Loucy (cell line): ENCODE measurements around the gene PCDHGB3.
A peak's percentile ranks its signal among the peaks of the same experiment; 100 is the strongest.

Source experiments
- H2AFZ ChIP-seq: fragments of 200-600 bp; sonication (generic); 2 replicates; pipeline ENCODE4 v1.6.0; 2016; ENCODE audit warnings: antibody characterized with exemption, mild to moderate bottlenecking, low read length, moderate library complexity
- H3F3A ChIP-seq: fragments of 200-600 bp; 2 replicates; pipeline ENCODE4 v1.6.0; 2016; ENCODE audit warnings: antibody characterized with exemption, low read depth, mild to moderate bottlenecking
- H3K27me3 ChIP-seq: fragments of 200-600 bp; sonication (generic); 2 replicates; pipeline ENCODE4 v1.6.1; 2014; ENCODE audit warnings: low read length, mild to moderate bottlenecking; ENCODE audit not compliant: insufficient read depth, poor library complexity, severe bottlenecking
- H3K36me3 ChIP-seq: fragments of 200-600 bp; sonication (generic); 2 replicates; pipeline ENCODE4 v1.6.1; 2016; ENCODE audit warnings: low read length; ENCODE audit not compliant: insufficient read depth
- H3K4me1 ChIP-seq: fragments of 200-600 bp; sonication (generic); 2 replicates; pipeline ENCODE4 v1.5.1; 2014; ENCODE audit warnings: low read length, mild to moderate bottlenecking; ENCODE audit not compliant: insufficient read depth, poor library complexity, severe bottlenecking
- H3K4me2 ChIP-seq: fragments of 200-600 bp; sonication (generic); 2 replicates; pipeline ENCODE4 v1.6.0; 2014; ENCODE audit warnings: antibody characterized with exemption, low read length, low read depth, mild to moderate bottlenecking; ENCODE audit not compliant: poor library complexity, severe bottlenecking
- H3K4me3 ChIP-seq: fragments of 200-600 bp; sonication (generic); 2 replicates; pipeline ENCODE4 v1.5.1; 2014; ENCODE audit warnings: low read length, mild to moderate bottlenecking, mixed read lengths; ENCODE audit not compliant: poor library complexity, severe bottlenecking
- H3K79me2 ChIP-seq: fragments of 200-600 bp; sonication (generic); 2 replicates; pipeline ENCODE4 v1.6.1; 2014; ENCODE audit warnings: low read length; ENCODE audit not compliant: insufficient read depth
- H3K9ac ChIP-seq: fragments of 200-600 bp; sonication (generic); 2 replicates; pipeline ENCODE4 v1.6.0; 2014; ENCODE audit warnings: mild to moderate bottlenecking, low read depth, low read length, moderate library complexity; ENCODE audit not compliant: poor library complexity, severe bottlenecking
- H3K9me2 ChIP-seq: fragments of 200-600 bp; sonication (generic); replicated peaks from 2 replicates; pipeline ENCODE4 v1.6.1; 2016; ENCODE audit warnings: low read depth, low read length, mixed read lengths
- H3K9me3 ChIP-seq: fragments of 200-600 bp; sonication (generic); 2 replicates; pipeline ENCODE4 v1.6.1; 2014; ENCODE audit warnings: mild to moderate bottlenecking, antibody characterized with exemption, low read length, low read depth; ENCODE audit not compliant: insufficient read depth
- H4K20me1 ChIP-seq: fragments of 200-600 bp; sonication (generic); 2 replicates; pipeline ENCODE4 v1.6.0; 2014; ENCODE audit warnings: antibody characterized with exemption, low read length, mild to moderate bottlenecking; ENCODE audit not compliant: insufficient read depth, poor library complexity, severe bottlenecking
- CTCF ChIP-seq: fragments of 200-600 bp; sonication (generic); conservative IDR thresholded peaks from 2 replicates; pipeline ENCODE4 v1.5.1; 2014; ENCODE audit warnings: mild to moderate bottlenecking, antibody characterized with exemption, low read length
- EZH2phosphoT487 ChIP-seq: fragments of 200-600 bp; IDR thresholded peaks from 2 replicates; pipeline ENCODE4 v1.6.1; 2018; ENCODE audit warnings: antibody characterized with exemption, mild to moderate bottlenecking, moderate library complexity, borderline replicate concordance

The PCDHGB3 gene

GRCh38 chr5:141369994-141370848, at the start of gene PCDHGB3:
Gene PCDHGB3 (plus strand): TSS chr5:141370242. CDS start chr5:141370395, 153 bp downstream.
- no peaks in the 10 kb centered on the region for H3F3A ChIP-seq
- no peaks in the 10 kb centered on the region for H3K79me2 ChIP-seq
- H3K4me3 ChIP-seq: no peak within 1 kb of the TSS
- H3K9me2 ChIP-seq: no peaks in the 10 kb centered on the region
- no peaks in the 10 kb centered on the region for H3K27me3 ChIP-seq
- no peak within 1 kb of the TSS for H2AFZ ChIP-seq
- TF ChIP-seq CTCF: no peak
- no peak for TF ChIP-seq EZH2phosphoT487
- H3K4me2 ChIP-seq: no peak within 1 kb of the TSS
- H3K36me3 ChIP-seq: no peaks in the 10 kb centered on the region
- H3K4me1 ChIP-seq: no peaks in the 10 kb centered on the region
- H4K20me1 ChIP-seq: no peaks in the 10 kb centered on the region
- peaks cover 2% of the 10 kb centered on the region; the same call in 1 of the 2 replicates for H3K9me3 ChIP-seq
- no peak within 1 kb of the TSS for H3K9ac ChIP-seq

- H3K4me1 ChIP-seq: no peaks in the 10 kb centered on the region
- H3K4me2 ChIP-seq: no peak overlapping the region
- H3K9me3 ChIP-seq: peaks cover 17% of the 10 kb centered on the region; the same call in 1 of the 2 replicates
- H3F3A ChIP-seq: no peaks in the 10 kb centered on the region
- no peak overlapping the region for H3K4me3 ChIP-seq
- H4K20me1 ChIP-seq: no peaks in the 10 kb centered on the region
- H3K36me3 ChIP-seq: no peaks in the 10 kb centered on the region
- no peak for TF ChIP-seq CTCF
- TF ChIP-seq EZH2phosphoT487: no peak
- H3K27me3 ChIP-seq: no peaks in the 10 kb centered on the region
- no peak overlapping the region for H2AFZ ChIP-seq
- no peak overlapping the region for H3K9ac ChIP-seq
- H3K79me2 ChIP-seq: peaks cover 13% of the 10 kb centered on the region
- no peaks in the 10 kb centered on the region for H3K9me2 ChIP-seq
Measured at GRCh38 chr5:141322261-141322660, 47.8 kb upstream of the PCDHGB3 start.

- Histone ChIP-seq H3K36me3 (no peaks in the 10 kb centered on the region), H2AFZ (peak overlapping the region; percentile 95), H3K4me2 (peak overlapping the region; percentile 73), H3K79me2 (no peaks in the 10 kb centered on the region), H3K27me3 (no peaks in the 10 kb centered on the region), H4K20me1 (no peaks in the 10 kb centered on the region), H3K9me2 (no peaks in the 10 kb centered on the region), H3K4me1 (no peaks in the 10 kb centered on the region), H3K9ac (peak overlapping the region; percentile 68), H3F3A (no peaks in the 10 kb centered on the region), H3K9me3 (no peaks in the 10 kb centered on the region; the same call in 1 of the 2 replicates), H3K4me3 (peak overlapping the region; percentile 75)
- TF ChIP-seq EZH2phosphoT487 (no peak), CTCF (peak; percentile 63)
Measured at GRCh38 chr5:141326088-141326854, 43.8 kb upstream of the PCDHGB3 start.
